Measurements from ENCODE around the gene CPTP.

The CPTP gene

GRCh38 chr1:1342584-1343115 lies 18.0 kb downstream of the CPTP start:
- no peak for DNase-seq
- in situ Hi-C loops (cut with HindIII; ENCODE audit: low pct_ligation_motif_present, low pct_unique_long_range_greater_than_20kb, low sequenced_read_pairs): no loop called here

GRCh38 chr1:1343811-1344421 lies 19.3 kb downstream of the CPTP start:
- DNase-seq: no peak
- in situ Hi-C loops (cut with HindIII; ENCODE audit: low pct_ligation_motif_present, low pct_unique_long_range_greater_than_20kb, low sequenced_read_pairs): no loop called here

- in situ Hi-C loops (cut with HindIII; ENCODE audit: low pct_ligation_motif_present, low pct_unique_long_range_greater_than_20kb, low sequenced_read_pairs): no loop called here
- peak; percentile 78 for DNase-seq
Measured at GRCh38 chr1:1344655-1345361, 20.2 kb downstream of the CPTP start.

- no peak for DNase-seq
- in situ Hi-C loops (cut with HindIII; ENCODE audit: low pct_ligation_motif_present, low pct_unique_long_range_greater_than_20kb, low sequenced_read_pairs): no loop called here
Measured at GRCh38 chr1:1345384-1345783, 20.8 kb downstream of the CPTP start.

GRCh38 chr1:1345860-1346500 lies 21.4 kb downstream of the CPTP start:
- in situ Hi-C loops (cut with HindIII; ENCODE audit: low pct_ligation_motif_present, low pct_unique_long_range_greater_than_20kb, low sequenced_read_pairs): no loop called here
- DNase-seq: no peak

GRCh38 chr1:1346501-1346890 lies 21.9 kb downstream of the CPTP start:
- in situ Hi-C loops (cut with HindIII; ENCODE audit: low pct_ligation_motif_present, low pct_unique_long_range_greater_than_20kb, low sequenced_read_pairs): no loop called here
- no peak for DNase-seq

GRCh38 chr1:1347026-1347595 lies 22.5 kb downstream of the CPTP start:
- no peak for DNase-seq
- in situ Hi-C loops (cut with HindIII; ENCODE audit: low pct_ligation_motif_present, low pct_unique_long_range_greater_than_20kb, low sequenced_read_pairs): no loop called here

- in situ Hi-C loops (cut with HindIII; ENCODE audit: low pct_ligation_motif_present, low pct_unique_long_range_greater_than_20kb, low sequenced_read_pairs): no loop called here
- no peak for DNase-seq
Measured at GRCh38 chr1:1347663-1348419, 23.2 kb downstream of the CPTP start.

- in situ Hi-C loops (cut with HindIII; ENCODE audit: low pct_ligation_motif_present, low pct_unique_long_range_greater_than_20kb, low sequenced_read_pairs): no loop called here
- peak; percentile 34 for DNase-seq
Measured at GRCh38 chr1:1348420-1349255, 24.0 kb downstream of the CPTP start.

GRCh38 chr1:1349256-1350012 lies 24.8 kb downstream of the CPTP start, which contains the start of gene DVL1:
Gene DVL1, minus strand, starts transcription at chr1:1349418. Its CDS starts 353 bp downstream, at chr1:1349065.
- in situ Hi-C loops (cut with HindIII; ENCODE audit: low pct_ligation_motif_present, low pct_unique_long_range_greater_than_20kb, low sequenced_read_pairs): no loop called here
- DNase-seq: peak; percentile 64

GRCh38 chr1:1351511-1352427 lies 27.2 kb downstream of the CPTP start:
- in situ Hi-C loops (cut with HindIII; ENCODE audit: low pct_ligation_motif_present, low pct_unique_long_range_greater_than_20kb, low sequenced_read_pairs): no loop called here
- no peak for DNase-seq

- no peak for DNase-seq
- in situ Hi-C loops (cut with HindIII; ENCODE audit: low pct_ligation_motif_present, low pct_unique_long_range_greater_than_20kb, low sequenced_read_pairs): no loop called here
Measured at GRCh38 chr1:1352786-1353388, 28.3 kb downstream of the CPTP start.

- no peak for DNase-seq
- in situ Hi-C loops (cut with HindIII; ENCODE audit: low pct_ligation_motif_present, low pct_unique_long_range_greater_than_20kb, low sequenced_read_pairs): no loop called here
Measured at GRCh38 chr1:1353389-1354151, 29.0 kb downstream of the CPTP start.

- no peak for DNase-seq
- in situ Hi-C loops (cut with HindIII; ENCODE audit: low pct_ligation_motif_present, low pct_unique_long_range_greater_than_20kb, low sequenced_read_pairs): no loop called here
Measured at GRCh38 chr1:1354271-1355247, 30.0 kb downstream of the CPTP start.
